Stimulated activated CD4-positive, alpha-beta T cell treated with anti-CD3 and anti-CD28 coated beads, TNF-alpha, amount 100 ng/mL, for 24 hours (primary cell): ENCODE measurements around the gene R3HDM2.
"Not testable (repeated sequence)": the region's sequence is repeated elsewhere in the genome, so short reads cannot be mapped to it uniquely, and the experiment has no call there.

ENCODE experiments used
- DNase-seq, 3 experiments: peaks; one replicate each; pipeline ENCODE4 v3.0.0-alpha.2; 2020; ENCODE audit warnings: low read depth in 3 of 3

The R3HDM2 gene

DNA sequence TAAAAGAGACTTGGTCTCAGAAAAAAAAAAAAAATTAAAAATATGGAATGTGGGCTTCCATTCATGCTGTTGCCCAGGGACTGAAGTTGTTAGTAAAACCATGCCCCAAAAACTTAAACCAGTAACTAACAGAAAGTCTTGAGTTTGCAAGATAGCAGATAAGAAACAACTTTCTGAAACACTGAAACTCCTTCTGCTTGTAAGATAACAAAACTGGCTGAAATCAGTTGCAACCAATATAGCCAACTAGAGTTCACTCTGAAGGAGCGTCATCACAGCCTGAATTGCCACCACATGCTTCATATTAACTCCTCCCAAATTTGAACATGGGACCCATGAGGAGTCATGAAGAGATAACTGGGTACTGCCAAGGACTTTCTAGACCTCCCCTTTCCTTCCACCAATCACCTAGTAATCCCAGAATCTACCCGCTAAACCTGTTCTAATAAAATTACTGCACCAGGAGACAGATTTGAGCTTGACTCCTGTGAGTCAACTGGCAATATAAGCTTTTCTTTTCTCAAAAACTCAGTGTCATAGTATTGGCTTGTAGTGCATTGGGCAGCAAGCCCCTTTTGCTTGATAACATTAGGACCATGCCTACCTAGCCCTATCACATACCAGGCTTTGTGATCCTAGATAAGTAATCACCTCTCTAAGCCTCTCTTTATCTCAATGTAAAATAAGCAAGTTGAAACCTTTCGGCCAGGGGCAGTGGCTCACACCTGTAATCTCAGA lies 53.6 kb downstream of the R3HDM2 start:
- no peak for DNase-seq

DNA sequence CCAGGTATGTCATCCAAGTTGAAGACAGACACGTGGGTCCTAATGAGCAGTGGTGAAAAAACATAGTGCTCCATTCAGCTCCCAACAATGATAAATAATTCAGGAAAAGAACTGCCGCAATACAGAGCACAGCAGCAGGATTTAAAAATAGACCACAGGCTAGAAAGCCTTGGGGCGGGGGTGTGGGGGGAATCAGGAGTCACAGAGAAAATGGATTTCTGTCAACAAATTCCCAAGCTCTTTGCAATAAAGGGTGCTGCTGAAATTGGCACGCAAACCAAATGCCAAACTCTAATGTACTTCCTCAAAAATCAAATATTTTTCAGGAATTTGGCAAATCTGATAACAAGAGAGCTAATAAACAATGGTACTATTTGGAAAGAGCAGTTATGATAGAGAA lies 58.6 kb downstream of the R3HDM2 start:
- DNase-seq = no peak

DNA sequence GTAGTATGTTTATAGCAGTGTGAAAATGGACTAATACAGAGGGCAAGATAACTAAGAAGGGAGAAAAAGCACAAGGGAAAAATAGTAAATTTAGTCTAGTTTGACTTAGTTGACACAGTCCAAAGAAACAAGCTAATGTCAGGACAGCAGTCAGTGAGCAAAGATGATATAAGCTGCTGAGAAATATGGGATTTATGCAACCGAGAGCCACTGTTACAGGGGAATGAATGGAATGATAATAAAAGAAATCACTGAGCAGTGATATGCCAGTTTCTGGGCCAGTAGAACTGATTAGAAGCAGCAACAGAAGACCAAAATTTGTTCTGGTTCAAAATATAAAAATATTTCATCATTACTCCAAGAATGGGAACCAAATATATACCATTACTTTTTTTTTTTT lies 60.1 kb downstream of the R3HDM2 start:
- DNase-seq = no peak

DNA sequence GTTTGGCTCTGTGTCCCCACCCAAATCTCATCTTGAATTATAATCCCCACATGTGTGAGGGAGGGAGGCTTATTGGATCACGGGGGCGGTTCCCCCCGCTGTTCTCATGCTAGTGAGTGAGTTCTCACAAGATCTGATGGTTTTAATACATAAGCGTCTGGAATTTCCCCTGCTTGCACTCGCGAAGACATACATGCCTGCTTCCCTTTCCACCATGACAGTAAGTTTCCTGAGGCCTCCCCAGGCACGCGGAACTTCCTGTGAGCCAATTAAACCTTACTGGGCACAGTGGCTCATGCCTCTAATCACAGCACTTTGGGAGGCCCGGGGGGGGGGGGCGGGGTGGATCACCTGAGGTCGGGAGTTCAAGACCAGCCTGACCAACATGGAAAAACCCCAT lies 60.8 kb downstream of the R3HDM2 start:
- DNase-seq = no peak

DNA sequence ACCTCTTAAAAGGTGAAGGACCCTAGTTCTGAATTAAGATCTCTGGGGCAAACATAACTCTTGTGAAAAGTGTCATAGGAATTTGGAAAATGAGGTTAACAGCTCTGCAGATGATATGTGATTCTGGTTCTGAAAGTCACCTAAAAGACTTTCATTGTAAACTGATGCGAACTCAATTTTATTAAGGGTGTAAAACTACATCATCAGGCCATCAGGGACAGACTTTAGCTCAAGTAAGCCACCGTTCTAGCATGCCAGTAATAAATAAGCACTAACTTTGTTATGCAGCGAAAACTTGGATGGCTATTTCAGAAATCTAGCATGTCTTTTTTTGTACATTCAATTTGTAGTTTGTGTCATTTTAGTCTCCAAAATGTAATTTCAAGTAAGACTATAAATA lies 61.6 kb downstream of the R3HDM2 start:
- DNase-seq = no peak

DNA sequence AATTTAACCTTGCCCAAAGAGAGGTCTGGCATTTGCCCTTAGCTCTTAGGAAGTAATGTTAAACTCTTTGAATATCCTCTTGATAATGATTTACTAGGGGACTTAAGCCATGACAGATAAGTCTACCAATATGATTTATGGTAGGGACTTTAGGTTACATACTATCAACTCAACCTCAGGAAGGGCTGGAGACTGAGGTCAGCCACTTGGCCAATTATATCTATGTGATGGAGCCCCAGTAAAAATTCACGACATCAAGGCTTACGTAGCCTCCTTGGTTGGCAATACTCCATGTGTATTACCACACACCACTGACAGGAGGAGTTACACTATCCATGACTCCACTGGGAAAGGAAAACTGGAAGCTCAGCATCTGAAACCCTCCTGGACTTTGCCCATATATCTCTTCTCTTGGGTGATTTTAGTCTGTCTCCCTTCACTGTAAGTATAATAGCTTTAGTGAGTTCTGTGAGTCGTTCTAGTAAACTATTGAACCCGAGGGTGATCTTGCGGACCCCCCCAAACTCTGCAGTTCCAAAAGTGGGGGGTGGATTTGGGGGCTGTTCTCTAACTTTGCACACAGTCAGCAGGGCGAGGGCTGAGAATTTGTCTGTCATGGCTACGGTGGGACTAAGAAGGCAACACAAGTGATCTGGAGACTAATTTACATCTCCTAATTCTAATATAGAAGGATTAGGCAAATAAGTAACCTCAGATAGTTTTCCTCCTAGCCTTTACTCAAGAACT lies 62.3 kb downstream of the R3HDM2 start:
- DNase-seq = no peak

DNA sequence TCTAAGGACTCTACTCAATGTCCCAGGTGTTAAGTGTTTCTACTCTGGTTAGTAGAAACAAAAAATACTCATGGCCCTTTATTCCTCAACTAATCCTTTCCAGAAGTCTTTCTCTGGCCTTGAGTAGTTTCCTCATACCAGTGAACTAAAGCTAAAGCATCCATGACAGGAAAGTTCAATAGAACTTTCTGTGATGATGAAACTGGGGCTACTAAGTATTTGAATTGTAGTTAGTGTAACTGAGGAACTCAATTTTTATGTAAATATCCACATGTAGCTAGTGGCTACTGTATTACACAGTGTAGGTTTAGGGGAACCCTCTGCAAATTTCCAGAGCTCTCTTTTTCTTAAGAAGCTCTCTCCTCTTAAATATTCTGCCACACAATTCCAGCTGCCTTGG lies 63.7 kb downstream of the R3HDM2 start:
- DNase-seq = no peak

DNA sequence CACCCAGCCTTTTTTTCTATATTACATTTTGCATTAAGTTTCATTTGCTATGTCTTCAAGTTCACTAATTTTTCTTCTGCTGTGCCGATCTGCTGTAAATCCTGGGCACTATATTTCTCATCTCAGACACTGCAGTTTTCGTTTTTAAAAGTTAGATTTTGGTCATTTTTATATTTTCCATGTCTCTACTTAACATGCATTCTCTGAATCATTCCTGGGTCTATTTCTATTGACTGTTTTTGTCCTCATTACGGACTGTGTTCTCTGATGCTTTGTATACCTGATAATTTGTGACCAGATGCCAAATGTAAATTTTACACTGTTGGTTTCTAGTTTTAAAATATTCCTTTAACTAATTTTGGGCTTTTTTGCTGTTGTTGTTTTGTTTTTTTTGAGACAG lies 64.5 kb downstream of the R3HDM2 start:
- DNase-seq = no peak

DNA sequence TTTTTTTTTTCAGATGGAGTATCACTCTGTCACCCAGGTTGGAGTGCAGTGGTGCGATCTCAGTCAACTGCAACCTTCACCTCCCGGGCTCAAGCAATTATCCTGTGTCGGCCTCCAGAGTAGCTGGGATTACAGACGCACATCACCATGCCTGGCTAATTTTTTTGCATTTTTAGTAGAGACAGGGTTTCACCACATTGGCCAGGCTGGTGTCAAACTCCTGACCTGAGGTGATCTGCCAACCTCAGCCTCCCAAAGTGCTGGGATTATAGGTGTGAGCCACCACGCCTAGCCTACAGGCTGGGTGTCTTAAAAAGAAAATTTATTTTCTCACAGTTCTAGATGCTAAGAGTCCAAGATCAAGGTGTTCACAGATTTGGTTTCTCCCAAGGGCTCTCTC lies 66.7 kb downstream of the R3HDM2 start:
- not testable (repeated sequence) for DNase-seq

DNA sequence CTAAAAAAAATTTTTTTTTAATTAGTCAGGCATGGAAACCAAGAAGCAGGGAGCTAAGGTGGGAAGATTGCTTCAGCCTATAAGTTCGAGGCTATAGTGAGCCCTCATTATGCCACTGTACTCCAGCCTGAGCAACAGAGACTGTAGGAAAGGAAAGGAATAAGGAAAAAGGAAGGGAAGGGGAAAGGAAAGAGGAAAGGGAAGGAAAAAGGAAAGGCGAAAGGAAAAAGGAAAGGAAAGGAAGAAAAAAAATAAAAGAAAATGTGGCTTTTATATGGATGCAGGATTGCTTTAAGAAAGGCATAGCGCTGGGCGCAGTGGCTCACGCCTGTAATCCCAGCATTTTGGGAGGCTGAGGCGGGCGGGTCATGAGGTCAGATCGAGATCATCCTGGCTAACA lies 70.4 kb downstream of the R3HDM2 start:
- no peak for DNase-seq

DNA sequence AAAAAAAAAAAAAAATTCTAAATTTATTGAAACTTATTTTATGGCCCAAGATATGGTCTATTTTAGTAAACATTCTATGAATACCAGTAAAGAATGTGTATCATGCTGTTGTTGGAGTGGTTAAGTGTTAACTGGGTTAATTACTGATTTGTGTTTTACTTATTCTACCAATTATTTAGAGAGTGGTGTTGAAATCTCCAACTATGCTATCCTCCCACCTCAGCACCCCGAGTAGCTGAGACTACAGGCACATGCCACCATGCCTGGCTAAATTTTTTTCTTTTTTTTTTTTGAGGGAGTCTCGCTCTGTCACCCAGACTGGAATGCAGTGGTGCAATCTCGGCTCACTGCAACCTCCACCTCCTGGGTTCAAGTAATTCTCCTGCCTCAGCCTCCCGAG lies 72.2 kb downstream of the R3HDM2 start:
- no peak for DNase-seq

DNA sequence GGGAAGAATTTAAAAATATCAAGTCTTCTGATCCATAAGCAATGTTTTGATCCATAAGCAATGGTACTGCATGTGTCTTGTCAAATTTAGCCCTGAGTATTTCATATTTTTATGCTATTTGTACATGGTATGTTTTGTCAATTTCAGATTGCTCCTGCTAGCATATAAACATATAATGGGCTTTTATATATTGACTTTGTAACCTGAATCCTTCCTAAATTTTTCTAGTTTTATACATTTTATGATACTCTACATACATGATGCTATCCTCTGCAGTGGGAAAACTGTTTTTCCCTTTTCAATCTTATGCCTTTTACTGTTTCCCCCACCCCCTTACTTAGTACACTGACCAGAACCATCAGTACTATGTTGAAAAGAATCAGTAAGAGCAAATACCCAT lies 75.1 kb downstream of the R3HDM2 start:
- DNase-seq = no peak

DNA sequence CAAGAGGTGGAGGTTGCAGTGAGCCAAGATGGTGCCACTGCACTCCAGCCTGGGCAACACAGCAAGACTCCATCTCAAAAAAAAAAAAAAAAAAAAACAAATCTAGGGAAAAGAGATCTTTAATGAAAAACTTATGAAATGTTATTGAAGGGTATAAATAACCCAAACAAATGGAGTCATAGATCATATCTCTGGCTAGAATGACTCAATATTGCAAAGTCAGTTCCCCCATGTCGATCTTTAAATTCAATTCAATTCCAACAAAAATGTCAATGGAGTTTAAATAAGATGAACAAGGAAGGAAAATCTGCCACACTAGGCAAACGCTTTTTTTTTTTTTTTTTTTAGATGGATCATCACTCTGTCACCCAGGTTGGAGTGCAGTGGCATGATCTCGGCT lies 78.7 kb downstream of the R3HDM2 start:
- DNase-seq = no peak

DNA sequence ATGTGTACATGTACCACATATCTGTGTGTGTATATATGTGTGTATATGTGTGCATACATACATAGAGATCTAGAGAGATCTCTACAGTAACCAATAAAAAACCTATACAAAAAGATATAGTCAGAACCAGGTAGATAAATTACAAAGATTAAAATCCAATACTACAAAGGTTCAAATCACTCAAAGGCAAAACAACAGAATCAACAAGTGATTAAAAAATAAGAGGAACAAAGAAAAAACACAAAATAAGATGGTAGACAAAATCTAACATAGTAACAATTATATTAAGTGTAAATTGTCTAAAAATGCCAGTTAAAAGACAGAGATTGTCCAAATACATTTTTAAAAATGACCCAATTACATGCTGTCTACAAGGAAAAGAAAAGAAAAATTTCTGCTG lies 83.6 kb downstream of the R3HDM2 start:
- DNase-seq = no peak

DNA sequence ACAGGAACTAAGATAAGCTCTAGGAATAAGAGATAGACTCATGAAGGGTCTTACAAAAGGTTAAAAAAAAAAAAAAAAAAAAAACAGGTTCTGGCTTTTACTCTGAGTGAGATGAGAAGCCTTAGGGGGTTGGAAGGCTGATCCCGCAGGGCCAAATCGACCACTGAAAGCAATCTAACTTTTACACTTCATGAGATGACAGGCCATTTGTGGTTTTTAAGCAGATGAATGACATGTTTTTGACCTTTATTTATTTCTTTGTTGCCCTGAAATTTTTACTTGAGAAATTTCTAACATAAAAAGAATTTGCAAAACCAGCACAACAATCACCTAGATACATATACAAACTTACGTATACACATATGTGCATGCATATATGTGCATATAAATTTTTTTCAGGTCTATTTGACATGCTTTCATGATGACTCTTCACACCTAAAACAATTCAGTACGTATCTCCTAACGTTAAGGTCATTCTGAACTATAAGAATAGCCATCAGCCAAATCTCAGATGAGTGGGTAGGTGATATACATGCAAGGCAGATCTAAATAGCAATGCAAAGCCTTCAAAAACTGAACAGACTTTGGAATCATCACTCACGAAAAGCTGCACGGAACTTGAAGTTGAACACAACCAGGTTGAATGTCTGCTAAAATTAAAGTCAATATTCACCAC lies 87.0 kb downstream of the R3HDM2 start:
- DNase-seq = no peak

DNA sequence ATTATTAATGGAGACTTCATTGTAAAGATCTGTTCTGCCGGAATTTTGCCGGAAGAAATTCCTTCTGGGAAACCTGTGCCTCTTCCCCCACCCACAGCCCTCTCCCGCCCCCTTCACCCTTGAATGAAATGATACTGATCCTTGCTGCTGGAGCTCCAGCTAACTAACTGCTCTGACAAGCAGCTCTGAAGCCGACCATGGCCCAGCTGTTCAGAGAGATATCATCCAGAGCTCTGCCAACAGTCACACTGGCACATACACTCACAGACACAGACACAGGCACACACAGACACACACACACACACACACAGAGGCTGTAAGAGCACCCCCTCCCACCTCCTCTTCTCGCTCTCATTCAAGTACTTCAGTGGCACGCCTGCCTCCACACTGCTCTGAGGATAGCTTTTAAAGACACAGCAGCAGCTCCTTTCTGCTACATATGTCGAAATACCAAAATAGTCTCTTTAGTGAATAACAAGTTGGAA lies 88.6 kb downstream of the R3HDM2 start:
- DNase-seq = no peak

DNA sequence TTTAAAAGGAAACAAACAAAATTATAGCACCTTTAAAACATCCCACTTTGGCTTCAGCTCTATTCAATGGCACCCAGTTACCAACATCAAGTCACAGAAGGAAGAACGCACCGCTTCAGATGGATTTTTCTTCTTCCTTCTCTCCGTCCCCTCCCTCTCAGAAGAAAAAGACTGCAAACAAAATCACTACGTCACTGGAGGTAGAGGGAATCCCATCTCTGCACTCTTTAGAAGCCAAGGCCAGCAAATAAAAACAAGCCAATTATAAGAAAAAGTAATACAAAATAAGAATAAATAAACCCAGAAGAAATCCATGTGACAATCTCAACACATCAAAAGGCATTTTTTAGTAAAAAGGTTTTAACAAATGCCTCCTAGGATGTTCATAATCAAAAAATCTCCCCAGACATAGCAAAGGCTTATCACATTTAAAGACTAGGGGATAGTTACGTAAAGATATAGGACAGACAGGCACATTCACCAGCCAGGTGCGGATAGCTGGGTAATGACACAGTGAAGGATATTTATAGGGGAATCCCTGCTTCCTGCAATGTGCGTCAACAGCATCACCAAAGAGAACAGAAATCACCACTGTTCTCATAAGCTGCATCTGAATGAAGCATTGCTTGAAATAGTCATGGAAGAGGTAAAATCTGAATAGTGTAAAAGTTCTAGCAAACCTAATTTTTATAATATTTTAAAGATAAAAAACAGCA lies 89.4 kb downstream of the R3HDM2 start:
- no peak for DNase-seq

DNA sequence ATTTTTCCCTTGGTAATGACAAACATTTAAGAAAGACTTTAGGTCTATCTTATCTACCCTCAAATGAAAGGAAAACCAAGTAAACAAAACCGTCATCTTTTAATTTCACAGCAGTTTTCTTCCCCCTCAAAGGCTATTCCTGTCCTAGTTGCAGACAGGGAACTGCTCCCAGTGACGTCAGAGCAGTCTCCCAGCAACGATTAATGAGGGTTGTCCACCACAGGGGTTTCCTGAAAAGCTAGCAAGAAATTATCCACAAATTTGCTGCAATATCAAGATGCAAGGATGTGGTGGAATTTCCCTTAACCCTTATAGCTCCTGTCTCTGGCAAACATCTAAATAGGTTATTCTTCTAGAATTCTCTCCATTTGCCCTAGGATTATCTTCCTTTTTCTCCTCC lies 90.7 kb downstream of the R3HDM2 start:
- no peak for DNase-seq

DNA sequence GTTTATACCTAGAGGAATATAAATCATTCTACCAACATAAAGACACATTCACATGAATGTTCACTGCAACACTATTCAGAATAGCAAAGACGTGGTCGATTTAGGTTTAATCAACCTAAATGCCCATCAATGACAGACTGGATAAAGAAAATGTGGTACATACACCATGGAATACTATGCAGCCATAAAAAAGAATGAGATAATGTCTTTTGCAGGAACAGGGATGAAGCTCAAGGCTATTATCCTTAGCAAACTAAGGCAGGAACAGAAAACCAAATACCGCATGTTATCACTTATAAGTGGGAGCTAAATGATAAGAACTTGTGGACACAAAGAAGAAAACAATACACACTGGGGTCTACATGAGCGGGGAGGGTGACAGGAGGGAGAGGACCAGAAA lies 94.5 kb downstream of the R3HDM2 start:
- DNase-seq = not testable (repeated sequence)

DNA sequence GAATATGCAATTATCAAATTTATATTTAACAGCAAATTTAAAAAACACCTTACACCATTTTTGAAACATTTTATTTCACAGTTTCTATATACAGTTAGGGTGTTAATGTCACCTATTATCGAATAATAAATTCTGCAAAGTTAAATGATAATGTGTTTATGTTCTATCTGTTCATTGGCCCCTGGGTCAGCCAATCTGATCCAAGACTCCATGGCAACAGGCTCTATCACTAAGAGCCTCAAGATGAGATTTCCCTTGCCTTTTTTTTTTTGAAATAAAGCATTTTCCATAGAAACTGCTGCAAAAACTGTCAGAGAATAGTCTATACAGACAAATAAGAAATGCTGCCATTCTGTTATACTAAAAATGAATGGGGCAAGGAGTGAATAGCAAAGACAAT lies 96.6 kb downstream of the R3HDM2 start:
- DNase-seq = no peak

DNA sequence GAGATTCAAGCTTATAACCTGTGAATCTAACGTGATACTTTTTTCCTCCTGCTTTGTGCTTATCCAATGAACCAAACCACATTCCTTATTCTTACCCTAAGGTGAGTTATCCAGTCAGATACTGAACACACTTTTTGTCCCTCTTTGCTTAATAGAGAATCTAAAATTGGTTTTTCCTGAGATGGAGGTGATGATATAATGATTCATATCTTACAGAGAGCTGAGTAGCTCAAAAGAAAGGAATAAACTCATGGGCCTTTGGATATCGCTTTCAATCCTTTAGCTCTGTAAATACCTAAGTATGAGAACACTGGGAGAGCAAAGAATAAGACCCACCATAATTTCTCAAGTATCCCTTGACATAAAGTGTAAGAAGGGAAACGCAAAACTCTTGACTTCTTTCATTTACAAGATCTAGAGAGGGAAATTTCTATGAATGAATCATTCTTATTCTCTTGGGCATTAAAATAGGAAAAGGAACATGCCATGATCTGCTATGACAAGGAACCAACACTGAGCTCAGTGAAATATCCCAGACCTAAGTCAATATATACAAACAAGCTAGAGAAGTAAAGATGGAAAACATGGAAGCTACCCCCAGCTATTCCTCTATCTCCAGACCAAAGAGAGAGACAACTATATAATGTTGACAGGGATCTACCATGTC lies 98.1 kb downstream of the R3HDM2 start:
- no peak for DNase-seq

DNA sequence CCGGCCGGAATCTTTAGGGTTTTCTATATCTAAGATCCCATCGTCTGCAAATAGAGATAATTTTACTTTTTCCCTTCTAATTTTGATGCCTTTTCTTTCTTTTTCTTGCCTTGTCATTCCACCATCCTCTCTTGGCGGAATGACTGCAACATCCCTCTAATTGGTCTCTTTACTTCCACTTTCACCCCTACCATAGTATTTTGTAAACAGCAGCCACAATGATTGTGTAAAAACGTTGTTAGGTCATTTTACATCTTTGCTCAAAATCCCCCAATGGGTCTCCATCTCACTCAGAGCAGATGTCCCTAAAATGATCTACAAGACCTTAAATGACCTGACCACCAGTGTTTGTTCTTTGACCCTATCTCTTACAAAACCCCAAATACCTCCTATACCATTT lies 99.9 kb downstream of the R3HDM2 start:
- no peak for DNase-seq
